HK-2 (cell line): Measurements from ENCODE around the gene DUSP16.
"Not testable (repeated sequence)": the region's sequence is repeated elsewhere in the genome, so short reads cannot be mapped to it uniquely, and the experiment has no call there.

Experiments used
- DNase-seq: peaks from one replicate; pipeline ENCODE4 v3.0.0-alpha.2; 2018; ENCODE audit not compliant: unreplicated experiment

DUSP16 gene

GRCh38 chr12:12562585-12563261 is at the start of gene DUSP16:
TSS of gene DUSP16 (minus strand) at chr12:12562863. CDS start at chr12:12521098, 41,765 bp downstream.
- peak; percentile 91 for DNase-seq

GRCh38 chr12:12612358-12612757 is 49.7 kb upstream of the DUSP16 start:
- no peak for DNase-seq

- DNase-seq, result peak; percentile 92
Measured at GRCh38 chr12:12611512-12612306, 49.0 kb upstream of the DUSP16 start, which contains the start of gene CREBL2. TSS of gene CREBL2 (plus strand) at chr12:12611876. CDS start at chr12:12612173, 297 bp downstream.

GRCh38 chr12:12610711-12611110 is 48.0 kb upstream of the DUSP16 start:
- no peak for DNase-seq

GRCh38 chr12:12609692-12610091 is 47.0 kb upstream of the DUSP16 start:
- no peak for DNase-seq

GRCh38 chr12:12608557-12608957 is 45.9 kb upstream of the DUSP16 start:
- DNase-seq, result no peak

GRCh38 chr12:12606781-12607589 is 44.3 kb upstream of the DUSP16 start:
- DNase-seq, result no peak

GRCh38 chr12:12604740-12605139 is 42.1 kb upstream of the DUSP16 start:
- no peak for DNase-seq

- no peak for DNase-seq
Measured at GRCh38 chr12:12600659-12601058, 38.0 kb upstream of the DUSP16 start.

- DNase-seq, result no peak
Measured at GRCh38 chr12:12599750-12600643, 37.3 kb upstream of the DUSP16 start.

- DNase-seq, result no peak
Measured at GRCh38 chr12:12598864-12599263, 36.2 kb upstream of the DUSP16 start.

- DNase-seq, result not testable (repeated sequence)
Measured at GRCh38 chr12:12596598-12596997, 33.9 kb upstream of the DUSP16 start.

GRCh38 chr12:12595929-12596328 is 33.3 kb upstream of the DUSP16 start:
- not testable (repeated sequence) for DNase-seq

GRCh38 chr12:12592930-12593329 is 30.3 kb upstream of the DUSP16 start:
- DNase-seq, result peak; percentile 8

- DNase-seq, result no peak
Measured at GRCh38 chr12:12590961-12591360, 28.3 kb upstream of the DUSP16 start.

GRCh38 chr12:12588436-12588835 is 25.8 kb upstream of the DUSP16 start:
- DNase-seq, result not testable (repeated sequence)

- DNase-seq, result no peak
Measured at GRCh38 chr12:12587878-12588277, 25.2 kb upstream of the DUSP16 start.

GRCh38 chr12:12586879-12587675 is 24.4 kb upstream of the DUSP16 start:
- DNase-seq, result no peak

GRCh38 chr12:12585115-12585863 is 22.6 kb upstream of the DUSP16 start:
- DNase-seq, result no peak
